Measurements from ENCODE around the gene CTNNA1.
A peak's percentile ranks its signal among the peaks of the same experiment; 100 is the strongest.
"Not testable (repeated sequence)": the region's sequence is repeated elsewhere in the genome, so short reads cannot be mapped to it uniquely, and the experiment has no call there.

CTNNA1 gene

DNA sequence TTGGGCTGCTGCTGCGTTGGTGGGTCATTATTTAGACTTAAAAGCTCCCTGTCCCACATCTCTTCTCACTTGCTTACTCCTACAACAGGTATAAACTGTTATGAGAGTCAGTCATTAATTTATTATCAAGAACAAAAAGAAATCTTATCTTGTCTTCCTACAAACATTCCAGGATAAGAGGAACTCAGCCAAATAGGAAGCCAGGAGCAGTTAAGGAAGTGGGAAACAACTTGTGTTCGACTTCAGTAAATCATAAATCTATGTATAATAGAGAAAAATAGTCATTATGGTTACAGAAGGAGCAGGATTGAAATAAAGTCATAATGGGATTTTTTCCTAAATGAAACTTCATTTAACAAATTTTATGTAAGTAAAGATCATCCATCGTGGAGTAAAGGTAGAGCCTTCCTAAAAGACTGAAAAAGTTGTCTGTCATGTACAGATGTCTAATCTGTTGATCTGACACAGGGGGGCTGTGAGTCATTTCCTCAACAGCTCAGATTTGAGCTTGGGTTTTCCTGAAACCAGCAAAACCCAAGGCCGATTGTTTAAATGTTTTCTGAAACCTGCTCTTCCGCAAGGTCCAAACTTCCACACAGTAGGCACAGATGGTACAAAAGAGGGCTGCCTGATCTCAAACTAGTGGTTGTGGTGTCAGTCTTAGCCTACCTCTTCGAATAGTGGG is 147.2 kb downstream of the CTNNA1 start:
- peak; percentile 65 for DNase-seq (ENCODE audit: low spot score)

DNA sequence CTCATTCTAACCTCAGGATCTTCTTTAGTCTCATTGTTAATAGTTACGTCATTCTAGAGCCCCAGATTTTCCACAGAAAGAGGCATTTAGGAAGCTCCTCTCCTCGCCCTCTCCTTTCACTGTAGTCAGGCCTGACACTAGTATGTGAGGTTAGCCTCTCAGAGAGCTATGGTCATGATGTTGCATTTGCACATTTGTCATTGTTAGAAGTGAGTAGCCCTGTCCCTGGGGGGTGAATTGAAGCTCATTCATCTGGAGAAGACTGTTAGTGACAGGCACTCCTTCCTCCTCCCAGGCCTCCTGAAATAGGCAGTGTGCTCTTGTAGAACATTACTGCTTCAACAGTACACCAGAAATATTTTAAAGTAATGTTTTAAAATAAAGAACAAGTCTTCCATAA is 148.5 kb downstream of the CTNNA1 start:
- no peak for DNase-seq (ENCODE audit: low spot score)

DNA sequence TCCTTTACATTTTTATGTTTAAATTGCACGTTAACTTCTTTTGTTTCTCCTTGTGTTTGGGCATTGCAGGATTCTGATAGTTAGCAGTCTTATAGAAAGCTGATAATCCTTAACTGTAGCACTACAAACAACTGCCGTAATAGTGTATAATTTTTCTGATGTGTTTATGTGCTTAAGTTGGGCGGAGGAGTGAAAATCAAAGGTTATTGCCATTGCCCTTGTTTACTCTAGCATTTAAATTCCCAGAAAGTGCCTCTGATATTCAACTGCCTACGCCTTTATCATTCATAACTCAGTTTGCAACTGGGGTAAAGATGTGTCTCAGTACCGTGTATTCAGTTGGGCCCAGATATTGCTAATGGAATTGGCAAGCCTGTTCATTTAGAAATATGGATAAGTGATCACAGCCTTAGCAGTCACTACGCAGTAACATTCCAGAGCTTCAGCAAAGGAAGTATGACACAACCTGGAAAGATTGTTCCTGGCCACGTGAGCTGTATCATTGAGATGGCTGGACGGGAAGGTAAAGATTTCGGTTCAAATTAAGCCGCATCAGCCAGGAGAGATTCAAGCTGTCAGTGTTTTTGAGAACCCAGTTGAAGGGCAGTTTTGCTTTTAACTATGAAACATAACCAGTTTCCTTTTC is 150.0 kb downstream of the CTNNA1 start:
- DNase-seq (ENCODE audit: low spot score) = no peak

DNA sequence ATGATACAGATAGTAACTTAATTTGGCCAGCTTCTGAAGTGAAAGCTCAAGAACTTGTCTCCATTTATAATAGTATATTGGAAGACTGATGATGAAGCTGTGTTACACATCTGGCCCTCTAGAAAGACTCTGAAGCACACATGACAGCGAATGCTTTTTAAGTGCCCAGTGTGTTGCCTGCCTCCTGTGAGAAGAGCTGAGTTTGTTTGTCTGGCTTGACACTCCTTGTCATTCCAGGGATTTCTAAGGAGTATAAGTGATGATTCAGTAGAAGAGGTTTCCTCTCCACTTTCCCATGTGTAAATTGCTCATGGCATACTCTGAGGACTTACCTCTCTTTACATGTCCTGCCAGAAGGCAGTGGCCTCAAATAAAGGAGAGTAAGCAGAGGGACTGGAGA is 152.3 kb downstream of the CTNNA1 start:
- DNase-seq (ENCODE audit: low spot score) = no peak

DNA sequence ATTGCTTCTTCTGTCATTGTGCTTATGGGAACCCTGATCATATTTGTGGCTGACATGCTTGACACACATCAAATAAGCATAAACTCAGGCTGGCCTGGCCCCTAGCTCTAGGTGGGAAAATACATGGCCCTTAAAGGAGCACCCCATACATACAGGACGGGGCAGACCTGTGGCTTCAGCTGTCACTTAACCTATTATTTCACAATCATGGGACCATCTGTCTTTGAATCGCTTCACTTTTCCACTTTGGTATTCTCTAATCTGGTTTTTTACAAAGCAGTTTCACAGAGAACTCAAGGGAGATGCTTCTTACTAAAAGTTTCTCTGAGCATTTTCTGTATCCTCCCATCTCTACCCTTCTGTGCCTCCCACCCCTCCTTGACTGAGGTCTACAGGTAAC is 156.5 kb downstream of the CTNNA1 start:
- DNase-seq (ENCODE audit: low spot score) = no peak

DNA sequence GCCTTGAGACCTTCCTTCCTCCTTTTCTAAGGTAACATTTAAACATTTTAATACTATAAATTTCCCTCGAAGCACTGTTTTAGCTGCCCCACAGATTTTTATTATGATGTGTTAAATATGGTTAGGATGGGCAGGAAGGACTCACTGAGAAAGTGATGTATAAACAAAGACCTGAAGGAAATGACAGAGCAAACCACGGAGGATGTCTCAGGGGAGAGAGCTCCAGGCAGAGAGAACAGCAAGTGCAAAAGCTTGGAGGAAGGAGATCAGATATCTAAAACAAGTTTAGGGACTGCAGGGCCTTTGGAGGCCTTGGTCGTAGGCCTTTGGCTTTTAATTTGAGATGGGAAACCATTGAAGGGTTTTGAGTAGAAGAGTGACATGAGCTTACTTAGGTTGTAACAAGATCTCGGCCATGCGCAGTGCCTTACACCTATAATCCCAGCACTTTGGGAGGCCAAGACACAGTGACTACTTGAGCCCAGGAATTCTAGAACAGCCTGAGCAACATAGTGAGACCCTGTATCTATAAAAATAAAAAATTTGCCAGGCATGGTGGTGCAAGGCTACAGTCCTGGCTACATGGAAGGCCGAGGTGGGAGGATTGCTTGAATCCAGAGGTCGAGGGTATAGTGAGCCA is 157.4 kb downstream of the CTNNA1 start:
- DNase-seq (ENCODE audit: low spot score) = peak; percentile 22

DNA sequence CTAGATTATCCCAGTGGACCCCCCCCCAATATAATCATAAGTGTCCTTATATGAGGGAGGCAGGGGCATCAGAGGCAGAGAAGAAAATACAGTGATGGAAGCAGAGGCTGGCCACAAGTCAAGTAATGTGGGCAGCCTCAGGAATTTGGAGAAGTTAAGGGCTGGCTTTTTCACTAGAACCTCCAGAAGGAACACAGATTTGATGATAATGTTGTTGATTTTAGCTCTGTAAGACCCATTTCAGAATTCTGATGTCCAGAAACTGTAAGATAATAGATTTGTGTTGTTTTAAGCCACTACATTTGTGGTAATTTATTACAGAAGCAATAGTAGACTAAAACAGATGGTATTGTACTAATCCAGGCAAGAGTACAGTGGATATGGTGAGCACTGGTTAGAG is 158.2 kb downstream of the CTNNA1 start:
- no peak for DNase-seq (ENCODE audit: low spot score)

DNA sequence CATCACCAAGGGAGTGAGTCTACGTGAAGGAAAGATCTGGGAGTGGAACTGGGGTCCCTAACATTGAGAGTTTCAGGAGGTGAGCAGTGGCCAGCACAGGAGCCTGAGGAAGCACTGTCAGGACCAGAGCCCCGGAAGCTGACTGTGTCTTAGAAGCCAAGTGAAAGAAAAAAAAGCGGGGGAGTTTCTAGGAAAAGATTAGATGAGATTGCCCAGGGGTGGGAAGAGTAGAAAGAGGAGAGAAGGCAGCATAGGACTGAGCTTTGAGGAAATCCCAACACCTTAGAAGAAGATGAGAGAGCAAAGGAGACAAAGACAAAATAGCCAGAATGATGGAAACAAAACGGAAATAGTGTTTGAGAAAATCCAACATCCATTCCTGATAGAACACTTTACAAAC is 158.9 kb downstream of the CTNNA1 start:
- DNase-seq (ENCODE audit: low spot score) = no peak

DNA sequence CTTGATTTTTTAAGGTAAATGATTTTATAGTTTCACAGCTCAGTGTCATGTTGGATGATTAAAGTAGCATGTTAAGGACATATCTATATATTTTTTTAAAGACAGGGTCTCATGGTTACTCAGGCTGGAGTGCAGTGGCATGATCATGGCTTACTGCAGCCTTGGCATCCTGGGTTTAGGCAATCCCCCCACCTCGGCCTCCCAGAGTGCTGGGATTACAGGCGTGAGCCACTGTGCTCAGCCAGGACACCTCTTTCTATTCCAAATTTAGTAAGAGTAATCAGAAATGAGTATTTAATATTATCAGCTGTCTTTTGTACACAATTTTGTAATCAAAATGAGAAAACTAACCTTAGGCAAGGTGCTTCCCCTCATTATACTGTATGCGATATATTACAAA is 160.5 kb downstream of the CTNNA1 start:
- no peak for DNase-seq (ENCODE audit: low spot score)

DNA sequence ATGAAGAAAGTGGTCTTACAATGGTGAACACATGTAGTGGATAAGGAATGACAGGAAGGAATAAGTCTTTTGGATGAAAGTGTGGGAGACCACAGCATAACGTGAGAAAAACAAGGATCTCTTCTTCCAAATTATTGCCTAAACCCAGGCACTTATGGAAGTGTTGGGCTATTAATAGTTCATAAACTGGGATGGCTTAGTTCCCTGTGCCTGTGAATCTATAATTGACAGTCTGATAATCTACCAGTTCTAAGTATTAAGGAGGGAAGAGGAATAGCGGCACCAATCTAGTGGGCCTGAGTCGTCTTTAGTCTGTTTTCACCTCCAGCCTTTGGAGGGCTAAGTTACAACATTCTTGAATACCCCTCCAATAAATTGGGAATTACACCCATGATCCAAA is 161.1 kb downstream of the CTNNA1 start:
- no peak for DNase-seq (ENCODE audit: low spot score)

DNA sequence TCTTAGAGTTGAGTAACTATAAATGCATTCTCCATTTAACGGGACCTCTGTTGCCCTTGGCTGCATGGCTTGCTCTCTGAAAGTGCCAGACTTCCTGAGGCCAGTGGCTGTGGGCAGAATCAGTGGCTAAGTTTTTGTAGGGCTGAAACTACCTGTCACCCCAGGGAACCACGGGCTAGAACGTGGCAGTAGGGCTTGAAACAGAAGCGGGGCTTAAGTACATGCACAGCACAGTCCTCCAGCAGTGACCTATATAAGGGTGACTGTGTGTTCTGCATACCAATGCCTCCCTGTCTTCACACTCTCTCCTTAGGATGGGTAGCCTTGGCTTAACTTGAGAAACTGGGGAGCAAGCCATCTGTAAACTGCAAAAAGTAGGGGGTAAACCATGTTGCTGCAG is 165.5 kb downstream of the CTNNA1 start:
- no peak for DNase-seq (ENCODE audit: low spot score)

DNA sequence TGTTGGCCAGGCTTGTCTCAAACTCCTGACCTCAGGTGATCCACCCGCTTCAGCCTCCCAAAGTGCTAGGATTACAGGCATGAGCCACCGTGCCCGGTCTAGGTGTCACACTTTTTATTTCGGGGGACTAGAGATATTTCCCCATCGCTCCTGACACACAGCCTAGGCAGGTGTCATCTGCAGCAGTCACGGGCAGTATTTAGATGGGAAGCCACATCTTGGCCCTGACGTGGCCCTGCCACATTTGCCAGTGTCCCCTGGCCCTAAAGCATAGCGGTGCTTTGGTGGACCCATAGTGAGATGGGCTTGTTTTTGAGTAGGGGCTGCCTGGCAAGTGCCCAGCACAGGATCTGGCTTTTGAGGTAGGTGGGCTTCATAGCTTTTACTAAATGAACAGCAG is 167.0 kb downstream of the CTNNA1 start:
- no peak for DNase-seq (ENCODE audit: low spot score)

DNA sequence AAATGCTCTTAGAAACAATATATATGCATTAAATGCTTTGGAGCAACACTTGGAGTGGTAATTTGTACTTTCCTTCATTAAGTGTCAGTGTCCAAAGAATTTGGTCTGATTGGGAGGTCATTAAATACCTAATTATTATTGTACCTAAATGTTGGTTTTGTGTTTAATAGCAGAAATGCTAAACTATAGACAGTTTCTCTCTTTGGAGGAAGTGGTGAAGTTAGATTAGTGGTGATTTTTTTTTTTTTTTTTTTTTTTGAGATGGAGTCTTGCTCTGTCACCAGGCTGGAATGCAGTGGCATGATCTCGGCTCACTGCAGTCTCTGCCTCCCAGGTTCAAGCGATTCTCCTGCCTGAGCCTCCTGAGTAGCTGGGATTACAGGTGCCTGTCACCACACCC is 168.1 kb downstream of the CTNNA1 start:
- not testable (repeated sequence) for DNase-seq (ENCODE audit: low spot score)

DNA sequence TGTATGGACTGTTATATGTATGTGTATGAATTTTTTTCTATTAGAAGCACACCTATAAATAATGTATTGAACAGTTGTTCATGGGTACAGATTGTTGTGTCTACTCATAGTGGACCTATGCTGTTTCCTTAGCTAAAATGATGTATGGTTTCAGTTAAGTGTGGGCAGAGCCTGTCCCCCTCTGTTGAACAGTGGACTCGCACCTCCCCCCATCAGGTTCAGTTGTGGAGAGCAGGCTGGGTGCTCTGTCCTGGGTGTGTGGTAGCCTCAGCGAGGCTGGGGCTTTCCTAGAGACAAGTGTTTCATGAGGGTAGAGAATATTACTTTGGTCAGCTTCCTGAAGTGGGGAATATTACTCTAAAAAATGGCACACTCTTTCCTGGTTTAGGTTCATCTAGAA is 169.3 kb downstream of the CTNNA1 start:
- DNase-seq (ENCODE audit: low spot score) = no peak

DNA sequence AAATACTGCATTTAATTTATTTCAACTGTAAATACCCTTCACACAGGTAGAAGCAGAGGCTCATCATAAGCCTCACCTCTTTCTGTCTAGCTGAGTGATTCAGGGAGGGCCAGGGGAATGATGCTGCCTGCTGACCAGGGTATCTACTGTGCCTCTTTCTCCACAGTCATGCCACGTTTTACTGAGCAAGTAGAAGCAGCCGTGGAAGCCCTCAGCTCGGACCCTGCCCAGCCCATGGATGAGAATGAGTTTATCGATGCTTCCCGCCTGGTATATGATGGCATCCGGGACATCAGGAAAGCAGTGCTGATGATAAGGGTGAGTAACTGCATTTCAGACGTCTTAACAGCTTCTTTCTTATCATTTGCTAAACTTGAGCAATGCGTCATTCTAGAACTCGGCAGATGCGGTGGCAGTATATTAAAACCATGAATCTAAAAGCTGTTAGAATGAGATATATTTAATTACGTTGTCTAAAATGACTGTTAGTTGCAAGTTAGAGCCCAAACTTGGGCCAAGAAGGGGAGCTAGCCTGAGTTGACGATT is 171.9 kb downstream of the CTNNA1 start:
- DNase-seq (ENCODE audit: low spot score) = no peak

DNA sequence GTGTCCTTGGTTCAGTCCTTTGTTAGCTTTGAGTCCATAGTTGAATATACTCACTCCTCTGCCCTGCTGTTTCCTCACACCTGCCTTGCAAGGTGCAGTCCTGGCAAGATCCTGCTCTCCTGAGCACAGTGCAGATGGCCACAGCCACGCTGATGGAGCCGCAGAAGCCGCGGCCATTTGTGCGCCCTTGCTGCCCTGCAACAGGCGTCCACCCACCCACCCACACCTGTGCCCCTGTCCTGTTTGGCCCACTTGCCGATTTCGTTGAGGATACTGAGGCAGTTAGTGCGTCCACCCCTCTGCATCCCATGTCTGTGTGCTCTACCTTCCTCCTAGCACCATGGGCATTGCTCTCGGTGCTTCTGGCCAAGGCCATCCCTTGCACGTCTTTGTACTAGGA is 173.0 kb downstream of the CTNNA1 start:
- no peak for DNase-seq (ENCODE audit: low spot score)

DNA sequence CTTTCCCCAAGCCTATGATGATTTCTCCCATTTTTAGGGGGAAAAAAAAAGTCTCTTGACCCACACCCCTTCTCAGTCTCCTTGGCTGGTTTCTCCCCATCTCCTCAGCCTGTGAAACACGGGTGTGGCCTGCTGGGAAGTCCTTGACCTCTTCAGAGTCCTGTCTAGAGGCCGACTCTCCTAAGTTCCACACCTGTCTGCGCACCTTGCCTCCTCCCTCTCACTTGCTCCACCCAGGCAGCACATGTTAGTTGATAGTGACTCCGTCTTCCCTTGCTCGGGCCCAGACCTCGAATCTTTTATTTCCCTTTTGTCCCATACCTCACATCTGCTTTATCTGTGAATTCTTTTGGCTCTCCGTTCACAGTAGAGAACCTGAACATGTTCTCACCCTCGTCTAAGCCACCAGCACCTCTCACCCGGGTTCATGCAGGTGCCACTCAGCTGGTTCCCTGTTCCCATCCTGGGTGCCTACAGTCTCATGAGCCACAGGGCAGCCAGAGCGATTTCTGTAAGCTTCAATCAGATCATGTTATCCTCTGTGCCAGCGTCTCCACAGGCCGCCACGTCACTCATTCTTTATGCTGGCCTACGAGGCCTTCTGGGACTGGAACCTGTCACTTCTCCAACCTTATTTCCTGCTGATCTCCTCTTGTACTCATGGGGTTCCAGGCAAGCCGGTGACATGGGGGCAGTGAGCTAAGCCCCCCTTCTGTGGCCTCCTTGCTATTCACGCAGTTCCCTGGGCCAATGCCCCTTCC is 173.6 kb downstream of the CTNNA1 start:
- DNase-seq (ENCODE audit: low spot score) = no peak

DNA sequence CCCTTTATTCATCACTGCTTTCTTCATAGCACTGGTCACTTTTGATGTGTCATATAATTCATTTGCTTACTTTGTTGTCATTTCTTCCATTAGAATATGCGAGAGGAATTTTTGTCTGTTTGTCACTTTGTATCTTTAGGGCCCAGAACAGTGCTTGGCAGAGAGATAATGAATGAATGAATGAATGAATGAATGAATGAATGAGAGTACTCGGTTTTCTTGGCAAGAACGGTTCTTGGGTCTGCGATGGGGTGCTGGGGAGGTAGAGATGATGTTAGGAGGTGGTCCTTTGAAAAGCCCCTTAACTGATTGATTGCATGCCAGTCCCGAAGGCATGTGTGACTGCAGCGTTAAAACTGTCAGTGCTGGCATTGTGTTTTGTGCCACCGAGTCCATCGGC is 174.3 kb downstream of the CTNNA1 start:
- no peak for DNase-seq (ENCODE audit: low spot score)

DNA sequence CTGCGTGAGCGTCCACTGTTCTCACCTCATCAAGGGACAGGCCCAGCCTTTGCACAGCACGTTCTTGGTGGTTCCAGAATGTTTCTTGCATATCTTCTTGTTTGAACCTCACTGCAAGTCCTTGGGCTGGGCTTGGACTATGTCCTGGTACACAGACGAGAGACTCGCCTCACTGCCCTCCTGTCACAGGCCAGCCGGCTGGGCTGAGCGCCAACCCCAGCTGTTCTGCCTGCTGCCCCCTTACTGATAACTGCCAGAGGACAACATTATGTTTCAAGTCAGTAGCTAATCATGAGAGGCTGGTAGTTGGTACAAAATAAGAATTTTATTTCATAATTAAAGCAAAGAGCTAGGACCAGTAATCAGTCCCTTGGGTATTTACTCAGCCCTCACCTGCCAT is 174.8 kb downstream of the CTNNA1 start:
- DNase-seq (ENCODE audit: low spot score) = no peak

DNA sequence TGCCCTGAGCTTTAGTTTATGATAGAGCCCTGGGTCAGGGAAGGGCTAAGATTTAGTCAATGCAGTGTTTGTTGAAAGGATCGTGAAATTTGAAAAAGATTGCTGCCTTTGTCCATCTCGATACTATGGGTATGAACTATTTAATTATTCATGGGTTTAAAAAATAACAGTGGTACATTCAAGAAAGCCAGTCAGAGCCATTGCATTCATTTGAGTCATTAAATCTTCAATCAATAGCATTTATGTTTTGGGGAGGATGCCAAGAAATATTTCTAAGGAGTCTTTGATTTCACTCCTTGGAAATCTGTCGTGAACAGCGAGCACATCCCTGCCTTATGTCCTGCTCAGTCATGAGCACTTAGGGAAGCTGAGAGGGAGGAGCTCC is 176.3 kb downstream of the CTNNA1 start:
- no peak for DNase-seq (ENCODE audit: low spot score)

DNA sequence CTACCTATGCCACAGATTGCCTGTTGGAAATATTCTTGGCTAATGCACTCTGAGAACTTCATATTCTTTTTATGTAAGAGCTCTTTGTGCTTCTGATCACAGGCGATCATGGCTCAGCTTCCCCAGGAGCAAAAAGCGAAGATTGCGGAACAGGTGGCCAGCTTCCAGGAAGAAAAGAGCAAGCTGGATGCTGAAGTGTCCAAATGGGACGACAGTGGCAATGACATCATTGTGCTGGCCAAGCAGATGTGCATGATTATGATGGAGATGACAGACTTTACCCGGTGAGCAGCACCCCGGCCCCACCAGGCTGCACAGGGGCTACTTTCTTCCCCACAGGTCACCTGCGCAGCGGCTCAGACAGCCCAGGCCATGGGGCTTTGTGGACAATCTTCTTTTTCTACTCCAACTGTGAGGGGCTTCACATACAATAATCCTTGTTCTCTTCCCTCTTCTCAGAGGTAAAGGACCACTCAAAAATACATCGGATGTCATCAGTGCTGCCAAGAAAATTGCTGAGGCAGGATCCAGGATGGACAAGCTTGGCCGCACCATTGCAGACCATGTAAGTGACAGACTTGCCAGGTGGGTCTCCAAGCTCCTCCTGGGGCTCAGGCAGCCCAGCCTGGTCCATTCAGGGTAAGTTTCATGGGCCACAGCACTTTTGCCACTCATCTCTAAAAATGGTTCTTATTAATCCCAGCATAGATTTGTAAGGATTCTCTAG is 177.3 kb downstream of the CTNNA1 start:
- no peak for DNase-seq (ENCODE audit: low spot score)

Measured in activated CD4-positive, alpha-beta T cell treated with anti-CD3 and anti-CD28 coated beads, Interleukin-2, Interleukin-4, amounts not matched to agents 100 ng/mL and 50 ng/mL, durations not matched to agents 16 hours and 8 hours (primary cell).